HFF-Myc (cell line): ENCODE data around the gene GNPAT.
"Not testable (repeated sequence)": the region's sequence is repeated elsewhere in the genome, so short reads cannot be mapped to it uniquely, and the experiment has no call there.

Experiments used
- DNase-seq: peaks from one replicate; pipeline ENCODE4 v3.0.0-alpha.2; 2011; ENCODE audit warnings: low read depth; ENCODE audit errors: extremely low read depth
- H3K4me3 ChIP-seq: replicated peaks from 2 replicates; pipeline ENCODE4 v1.5.1; 2011; ENCODE audit warnings: low read depth, mild to moderate bottlenecking, control low read depth, low read length
- CTCF ChIP-seq: IDR thresholded peaks from 2 replicates; pipeline ENCODE4 v1.5.1; 2012; ENCODE audit warnings: mild to moderate bottlenecking, low read depth, low read length, control low read depth; ENCODE audit errors: missing control alignments

GNPAT gene

DNA sequence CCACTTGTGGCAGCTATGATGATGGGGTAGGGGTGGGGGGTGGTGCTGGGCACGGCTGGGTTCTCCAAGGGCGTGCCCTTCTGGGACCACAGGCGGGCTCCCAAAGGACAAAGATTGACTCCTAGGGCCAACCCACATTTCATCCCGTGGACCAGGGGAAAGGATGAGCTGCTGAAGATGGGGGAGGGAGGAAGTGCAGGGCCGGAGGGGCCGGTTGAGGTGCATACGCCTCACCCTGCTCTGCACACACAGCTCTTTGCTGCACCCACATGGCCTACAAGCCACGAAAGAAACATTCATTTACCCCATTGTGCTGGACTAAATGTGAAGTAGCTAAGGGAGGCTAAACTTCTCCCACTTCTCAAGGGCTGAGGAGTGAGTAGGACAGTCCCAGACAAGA, 34.2 kb upstream of the GNPAT start:
- DNase-seq: no peak
- H3K4me3 ChIP-seq: no peak overlapping the region
- no peak for TF ChIP-seq CTCF

DNA sequence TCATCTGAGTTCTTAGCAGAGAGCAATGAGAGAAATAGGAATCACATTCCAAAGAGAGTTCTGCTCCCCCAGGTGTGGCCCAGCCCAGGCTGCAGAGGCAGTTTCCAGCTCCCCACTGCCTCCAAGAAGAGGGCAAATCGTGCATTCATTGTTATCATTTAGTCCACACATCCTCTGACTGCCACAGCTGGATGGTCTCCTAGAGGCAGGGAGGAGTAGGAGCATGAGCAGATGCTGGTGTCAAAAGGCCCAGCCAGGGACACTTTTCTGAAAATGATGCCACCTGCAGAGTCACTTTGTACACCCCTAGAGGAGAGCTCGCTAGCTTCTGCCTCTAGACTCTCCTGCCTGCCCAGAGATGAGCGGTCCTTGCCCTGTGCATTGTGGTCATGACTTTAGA, 33.6 kb upstream of the GNPAT start:
- TF ChIP-seq CTCF: no peak
- no peak overlapping the region for H3K4me3 ChIP-seq
- DNase-seq: no peak

DNA sequence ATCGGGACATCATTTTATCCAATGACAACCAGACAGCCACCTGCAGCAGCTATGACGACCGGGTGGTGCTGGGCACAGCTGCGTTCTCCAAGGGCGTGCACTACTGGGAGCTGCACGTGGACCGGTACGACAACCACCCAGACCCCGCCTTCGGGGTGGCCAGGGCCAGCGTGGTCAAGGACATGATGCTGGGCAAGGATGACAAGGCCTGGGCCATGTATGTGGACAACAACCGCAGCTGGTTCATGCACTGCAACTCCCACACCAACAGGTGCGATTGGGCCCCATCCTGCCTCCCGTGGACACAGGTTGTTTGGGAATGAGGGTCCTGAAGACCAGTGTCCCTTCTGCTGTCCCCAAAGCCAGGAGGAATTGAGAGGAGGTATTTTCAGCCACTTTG, 32.0 kb upstream of the GNPAT start:
- TF ChIP-seq CTCF: no peak
- no peak for DNase-seq
- no peak overlapping the region for H3K4me3 ChIP-seq

DNA sequence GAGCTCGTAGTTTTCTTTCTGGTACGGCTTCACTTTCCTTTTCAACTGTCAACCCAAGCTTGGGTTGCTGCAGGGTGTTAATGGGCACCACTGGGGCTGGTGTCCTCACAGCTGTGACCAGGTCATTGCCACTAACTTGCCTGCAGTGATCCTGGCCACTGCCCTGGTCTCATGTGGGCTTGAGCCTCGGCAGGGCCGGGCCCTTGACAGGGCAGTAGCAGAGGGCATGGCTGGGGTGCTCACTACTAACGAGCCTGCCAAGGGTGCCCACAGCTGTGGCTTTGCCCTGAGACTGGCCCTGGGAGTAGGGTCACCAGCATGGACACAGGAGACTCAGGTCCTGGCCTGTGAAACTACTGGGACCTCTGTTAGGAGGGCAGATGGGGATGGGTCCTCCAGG, 31.5 kb upstream of the GNPAT start:
- H3K4me3 ChIP-seq: no peak overlapping the region
- DNase-seq: no peak
- TF ChIP-seq CTCF: no peak

- H3K4me3 ChIP-seq: no peak overlapping the region
- no peak for DNase-seq
- no peak for TF ChIP-seq CTCF
Observed at GRCh38 chr1:231210126-231210525, 30.9 kb upstream of the GNPAT start.

DNA sequence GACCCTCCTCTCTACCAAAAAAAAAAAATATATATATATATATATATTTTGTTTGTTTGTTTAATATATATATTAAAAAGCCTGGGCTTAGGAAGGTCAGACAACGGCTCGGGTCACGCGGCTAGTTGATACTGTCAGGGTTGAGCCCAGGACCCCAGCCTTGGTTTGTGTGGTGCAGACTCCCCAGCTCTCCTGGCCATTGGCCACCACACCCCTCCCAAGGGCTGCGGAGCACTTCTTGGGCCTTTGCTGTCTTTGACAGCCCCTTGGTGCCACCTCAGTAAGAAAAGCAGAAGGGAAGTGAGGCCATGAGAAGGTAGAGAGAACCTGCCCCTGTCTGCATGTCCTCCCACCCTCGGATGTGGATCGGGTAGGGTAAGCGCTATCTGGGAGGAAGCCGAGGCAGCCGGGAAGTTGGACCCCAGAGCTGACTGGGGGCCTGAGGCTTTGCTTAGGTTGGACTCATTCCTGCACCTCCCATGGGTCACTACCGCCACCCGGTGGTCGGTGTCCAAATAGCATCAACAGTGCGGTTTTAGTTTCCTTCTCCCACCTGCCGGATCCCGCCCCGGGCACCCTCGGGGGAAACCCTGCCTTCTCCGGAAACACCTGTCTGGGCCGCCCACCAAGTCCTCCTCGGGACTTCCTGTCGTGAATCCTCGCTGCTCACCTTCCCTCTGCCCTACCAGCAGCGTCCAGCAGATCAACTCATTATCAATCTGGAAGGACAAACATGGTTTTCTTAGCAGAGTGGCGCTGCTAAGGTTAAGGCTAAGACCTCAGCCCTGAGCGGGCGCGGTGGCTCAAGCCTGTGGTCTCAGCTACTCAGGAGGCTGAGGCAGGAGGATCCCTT, 29.8 kb upstream of the GNPAT start:
- TF ChIP-seq CTCF: peak; percentile 85
- H3K4me3 ChIP-seq: peak overlapping the region; percentile 32
- peak; percentile 29 for DNase-seq

- not testable (repeated sequence) for DNase-seq, H3K4me3 ChIP-seq
Observed at GRCh38 chr1:231212301-231212700, 28.7 kb upstream of the GNPAT start.
